Measurements from ENCODE around the gene PPP2R3A. TPM values are rescaled to one million over a fixed set of nuclear protein-coding genes. Genes with fewer than 3 reads are reported as not detected.

PPP2R3A gene
- total and polyA plus RNA-seq, 2 of the 13 experiments (the other 11 are each of a cell fraction or from before 2014, with no cell fraction given), result 0.07 to 0.12 TPM

DNA sequence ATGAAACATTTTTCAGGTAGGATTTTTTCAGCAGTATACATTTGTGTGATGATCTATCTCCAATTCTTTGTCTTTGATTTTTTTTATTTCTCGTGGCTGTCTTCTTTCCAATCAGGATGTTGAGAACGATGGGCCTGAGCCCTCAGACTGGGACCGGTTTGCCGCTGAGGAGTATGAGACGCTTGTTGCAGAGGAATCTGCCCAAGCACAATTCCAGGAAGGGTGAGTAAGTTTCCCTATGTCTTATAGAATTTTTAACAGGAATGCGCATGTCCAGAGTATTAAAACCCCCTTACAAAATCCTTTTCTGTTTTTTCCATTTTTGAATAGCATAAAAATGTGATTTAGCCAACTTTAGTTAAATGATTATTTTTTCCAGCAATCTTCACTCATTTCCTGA is 140.6 kb downstream of the PPP2R3A start (continued):
- no peak for TF ChIP-seq ZSCAN25 (CRISPR knock-in tag; IDR thresholded peaks at IDR 0.05)
- TF ChIP-seq, protein P1, sequence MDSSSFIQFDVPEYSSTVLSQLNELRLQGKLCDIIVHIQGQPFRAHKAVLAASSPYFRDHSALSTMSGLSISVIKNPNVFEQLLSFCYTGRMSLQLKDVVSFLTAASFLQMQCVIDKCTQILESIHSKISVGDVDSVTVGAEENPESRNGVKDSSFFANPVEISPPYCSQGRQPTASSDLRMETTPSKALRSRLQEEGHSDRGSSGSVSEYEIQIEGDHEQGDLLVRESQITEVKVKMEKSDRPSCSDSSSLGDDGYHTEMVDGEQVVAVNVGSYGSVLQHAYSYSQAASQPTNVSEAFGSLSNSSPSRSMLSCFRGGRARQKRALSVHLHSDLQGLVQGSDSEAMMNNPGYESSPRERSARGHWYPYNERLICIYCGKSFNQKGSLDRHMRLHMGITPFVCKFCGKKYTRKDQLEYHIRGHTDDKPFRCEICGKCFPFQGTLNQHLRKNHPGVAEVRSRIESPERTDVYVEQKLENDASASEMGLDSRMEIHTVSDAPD (CRISPR knock-in tag; IDR thresholded peaks at IDR 0.05), result no peak
- no peak for TF ChIP-seq MED1 (CRISPR knock-in tag; IDR thresholded peaks at IDR 0.05)
- no peak for TF ChIP-seq TBP (CRISPR knock-in tag; IDR thresholded peaks at IDR 0.05)
- TF ChIP-seq ZFAT (CRISPR knock-in tag; conservative IDR thresholded peaks at IDR 0.05), result no peak
- no peak for TF ChIP-seq GABPB1 (CRISPR knock-in tag; IDR thresholded peaks at IDR 0.05)
- no peak for TF ChIP-seq SRSF9 (IDR thresholded peaks at IDR 0.05; ENCODE audit: borderline replicate concordance, insufficient read depth, low read depth, low read length, poor library complexity, severe bottlenecking)

DNA sequence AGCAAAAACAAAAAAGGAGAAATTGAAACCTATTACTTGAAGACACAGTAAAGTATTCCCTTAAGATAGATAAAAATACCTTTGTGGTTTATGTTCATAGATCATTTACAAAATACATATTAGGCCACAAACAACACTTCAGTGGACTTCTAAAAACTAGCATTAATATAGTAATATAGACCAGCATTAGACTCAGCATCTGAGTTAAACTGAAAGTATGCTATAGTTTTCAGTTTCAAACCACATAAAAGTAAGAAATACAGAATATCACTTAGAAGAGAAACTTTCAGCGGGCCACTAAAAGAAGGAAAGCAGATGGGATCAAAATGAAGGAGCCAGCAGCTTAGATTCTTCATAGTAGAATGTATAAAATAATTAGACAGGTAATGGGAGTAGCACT is 144.0 kb downstream of the PPP2R3A start:
- ATAC-seq (no peak), FAIRE-seq (no peak), DNase-seq (ENCODE audit: low spot score) (no peak)
- no peak overlapping the region for H3K27ac ChIP-seq (ENCODE audit: extremely low read length, insufficient read depth, low read length)
- H3K36me3 ChIP-seq (replicated peaks in 1 of 2; ENCODE audit: control insufficient read depth in 1 of 2, insufficient read depth in 2 of 2, low read length in 2 of 2), result no peaks in the 10 kb centered on the region
- H3K79me2 ChIP-seq (ENCODE audit: insufficient read depth, low read length), result no peaks in the 10 kb centered on the region
- no peak overlapping the region for H3K4me3 ChIP-seq (replicated peaks in 1 of 3; ENCODE audit: insufficient read depth in 1 of 3, low read depth in 2 of 3, low read length in 3 of 3)
- H3K4me2 ChIP-seq (ENCODE audit: low read depth, low read length), result no peak overlapping the region
- no TSS peak for BruUV-seq (replicated peaks)
- H3K9ac ChIP-seq (ENCODE audit: insufficient read depth, low read depth, low read length), result no peak overlapping the region
- in situ Hi-C loops (cut with HindIII; ENCODE audit: extremely low pct_ligation_motif_present, low pct_unique_long_range_greater_than_20kb), result no loop called here
- no peaks in the 10 kb centered on the region for H3K27me3 ChIP-seq (ENCODE audit: control insufficient read depth in 1 of 2, insufficient read depth in 2 of 2, low read length in 2 of 2)
- 71% methylated on average over 1 of the region's 1 CpG for WGBS (ENCODE audit: low lambda C conversion rate)
- intact Hi-C loops (cut with micrococcal nuclease; ENCODE audit: unreplicated experiment), result no loop called here
- ChIA-PET CTCF (ENCODE audit: low intra/inter-chr PET ratio, low total read pairs) (no interaction called here), POLR2A (no interaction called here)
- TF ChIP-seq ZNF891 (CRISPR knock-in tag; IDR thresholded peaks at IDR 0.05), result no peak
- TF ChIP-seq JARID2 (CRISPR knock-in tag; IDR thresholded peaks at IDR 0.05; ENCODE audit: insufficient replicate concordance), result no peak
- TF ChIP-seq, protein P2, sequence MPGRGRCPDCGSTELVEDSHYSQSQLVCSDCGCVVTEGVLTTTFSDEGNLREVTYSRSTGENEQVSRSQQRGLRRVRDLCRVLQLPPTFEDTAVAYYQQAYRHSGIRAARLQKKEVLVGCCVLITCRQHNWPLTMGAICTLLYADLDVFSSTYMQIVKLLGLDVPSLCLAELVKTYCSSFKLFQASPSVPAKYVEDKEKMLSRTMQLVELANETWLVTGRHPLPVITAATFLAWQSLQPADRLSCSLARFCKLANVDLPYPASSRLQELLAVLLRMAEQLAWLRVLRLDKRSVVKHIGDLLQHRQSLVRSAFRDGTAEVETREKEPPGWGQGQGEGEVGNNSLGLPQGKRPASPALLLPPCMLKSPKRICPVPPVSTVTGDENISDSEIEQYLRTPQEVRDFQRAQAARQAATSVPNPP (CRISPR knock-in tag; IDR thresholded peaks at IDR 0.05), result no peak
- TF ChIP-seq HNRNPLL (IDR thresholded peaks at IDR 0.05; ENCODE audit: low read depth, low read length, poor library complexity, severe bottlenecking), result no peak
- TF ChIP-seq PHF5A (CRISPR knock-in tag; IDR thresholded peaks at IDR 0.05; ENCODE audit: low read depth, unreplicated experiment), result no peak
- H4K20me1 ChIP-seq (ENCODE audit: insufficient read depth, low read length), result no peaks in the 10 kb centered on the region
- peaks cover 7% of the 10 kb centered on the region for H3K4me1 ChIP-seq (ENCODE audit: insufficient read depth, low read length)
- H3K9me3 ChIP-seq (ENCODE audit: low read length), result no peaks in the 10 kb centered on the region
- H2AFZ ChIP-seq (ENCODE audit: low read length), result no peak overlapping the region

All from HepG2 (cell line).